NB4 (cell line): ENCODE results near the gene STARD13.

Source experiments
- DNase-seq: peaks from one replicate; pipeline ENCODE4 v3.0.0; 2010; ENCODE audit warnings: low read depth
- H3K4me3 ChIP-seq: one replicate; pipeline ENCODE4 v1.5.1; 2011; ENCODE audit warnings: mild to moderate bottlenecking, low read depth, low read length, moderate library complexity
- MYC ChIP-seq: IDR thresholded peaks from 2 replicates; pipeline ENCODE4 v1.6.1; 2011; ENCODE audit warnings: low read depth, low read length
- POLR2A ChIP-seq: IDR thresholded peaks from 2 replicates; pipeline ENCODE4 v1.6.1; 2011; ENCODE audit warnings: mild to moderate bottlenecking; ENCODE audit not compliant: insufficient read length; ENCODE audit errors: extremely low read depth
- TF ChIP-seq, protein P1 (sequence below): IDR thresholded peaks from 2 replicates; pipeline ENCODE4 v1.6.1; 2011; ENCODE audit warnings: low read depth, low read length
- TF ChIP-seq, protein P2 (sequence below): IDR thresholded peaks from one replicate; pipeline ENCODE4 v1.5.1; 2012; ENCODE audit warnings: low read depth, low read length

Gene STARD13

DNA sequence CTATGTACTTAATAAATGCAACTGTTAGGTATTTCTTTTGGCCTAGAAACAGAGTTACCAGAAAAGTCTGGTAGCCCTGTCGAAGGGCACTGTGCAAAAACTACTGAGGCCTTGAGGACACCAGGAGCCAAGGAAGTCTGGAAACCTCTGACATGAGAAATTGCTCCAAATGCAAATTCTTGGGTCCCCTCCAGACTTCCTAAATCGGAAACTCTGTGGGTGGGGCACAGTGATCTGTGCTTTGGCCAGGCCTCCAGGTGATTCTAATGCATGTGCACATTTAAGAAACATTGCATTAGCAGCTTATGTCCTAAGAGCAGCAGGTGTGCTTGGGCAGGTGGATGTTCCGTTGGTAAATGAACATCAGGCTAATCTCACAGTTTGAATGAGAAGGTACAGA is 50.0 kb downstream of the STARD13 start:
- no peak overlapping the region for H3K4me3 ChIP-seq
- TF ChIP-seq, protein P1, sequence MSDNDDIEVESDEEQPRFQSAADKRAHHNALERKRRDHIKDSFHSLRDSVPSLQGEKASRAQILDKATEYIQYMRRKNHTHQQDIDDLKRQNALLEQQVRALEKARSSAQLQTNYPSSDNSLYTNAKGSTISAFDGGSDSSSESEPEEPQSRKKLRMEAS = no peak
- TF ChIP-seq MYC (no peak), POLR2A (no peak)
- TF ChIP-seq, protein P2, sequence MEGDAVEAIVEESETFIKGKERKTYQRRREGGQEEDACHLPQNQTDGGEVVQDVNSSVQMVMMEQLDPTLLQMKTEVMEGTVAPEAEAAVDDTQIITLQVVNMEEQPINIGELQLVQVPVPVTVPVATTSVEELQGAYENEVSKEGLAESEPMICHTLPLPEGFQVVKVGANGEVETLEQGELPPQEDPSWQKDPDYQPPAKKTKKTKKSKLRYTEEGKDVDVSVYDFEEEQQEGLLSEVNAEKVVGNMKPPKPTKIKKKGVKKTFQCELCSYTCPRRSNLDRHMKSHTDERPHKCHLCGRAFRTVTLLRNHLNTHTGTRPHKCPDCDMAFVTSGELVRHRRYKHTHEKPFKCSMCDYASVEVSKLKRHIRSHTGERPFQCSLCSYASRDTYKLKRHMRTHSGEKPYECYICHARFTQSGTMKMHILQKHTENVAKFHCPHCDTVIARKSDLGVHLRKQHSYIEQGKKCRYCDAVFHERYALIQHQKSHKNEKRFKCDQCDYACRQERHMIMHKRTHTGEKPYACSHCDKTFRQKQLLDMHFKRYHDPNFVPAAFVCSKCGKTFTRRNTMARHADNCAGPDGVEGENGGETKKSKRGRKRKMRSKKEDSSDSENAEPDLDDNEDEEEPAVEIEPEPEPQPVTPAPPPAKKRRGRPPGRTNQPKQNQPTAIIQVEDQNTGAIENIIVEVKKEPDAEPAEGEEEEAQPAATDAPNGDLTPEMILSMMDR = no peak
- DNase-seq = no peak

GRCh38 chr13:33235078-33235477 is 50.5 kb downstream of the STARD13 start:
- no peak for TF ChIP-seq POLR2A
- no peak for TF ChIP-seq MYC
- TF ChIP-seq, protein P2 = no peak
- TF ChIP-seq, protein P1 = no peak
- no peak for DNase-seq
- no peak overlapping the region for H3K4me3 ChIP-seq

DNA sequence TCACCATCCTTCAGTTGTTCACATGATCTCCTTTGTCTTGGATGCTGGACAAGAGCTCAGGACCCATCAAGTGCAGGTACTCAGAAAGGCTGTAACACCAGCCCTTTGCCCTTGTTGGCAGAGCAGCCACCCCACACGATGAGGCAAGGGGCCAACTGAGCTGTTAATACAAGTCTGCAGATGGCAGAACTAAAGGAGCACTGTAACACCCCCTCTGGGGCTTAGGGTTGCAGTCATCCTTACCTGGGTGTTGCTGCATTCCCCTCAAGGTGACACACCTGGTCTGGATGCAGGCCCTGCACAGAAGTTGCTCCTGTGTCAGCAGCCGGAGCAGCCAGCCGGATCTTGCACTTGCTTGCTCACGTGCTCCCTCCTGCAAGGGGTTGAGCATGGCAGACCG is 52.0 kb downstream of the STARD13 start:
- no peak overlapping the region for H3K4me3 ChIP-seq
- DNase-seq = no peak
- TF ChIP-seq MYC = no peak
- TF ChIP-seq, protein P1 = no peak
- TF ChIP-seq, protein P2 = no peak
- no peak for TF ChIP-seq POLR2A

GRCh38 chr13:33232883-33233282 is 52.7 kb downstream of the STARD13 start:
- H3K4me3 ChIP-seq = no peak overlapping the region
- TF ChIP-seq, protein P2 = no peak
- TF ChIP-seq MYC (no peak), POLR2A (no peak)
- TF ChIP-seq, protein P1 = no peak
- DNase-seq = no peak

GRCh38 chr13:33231339-33231738 is 54.2 kb downstream of the STARD13 start:
- H3K4me3 ChIP-seq = no peak overlapping the region
- no peak for DNase-seq
- no peak for TF ChIP-seq MYC
- TF ChIP-seq, protein P1 = no peak
- TF ChIP-seq, protein P2 = no peak
- TF ChIP-seq POLR2A = no peak
